ENCODE measurements around the gene ZNF507. TPM values are rescaled to one million over a fixed set of nuclear protein-coding genes. Genes with fewer than 3 reads are reported as not detected.
"Not testable (repeated sequence)": the region's sequence is repeated elsewhere in the genome, so short reads cannot be mapped to it uniquely, and the experiment has no call there.

ZNF507 gene
- total RNA-seq, 1 donor: 13.0 TPM

DNA sequence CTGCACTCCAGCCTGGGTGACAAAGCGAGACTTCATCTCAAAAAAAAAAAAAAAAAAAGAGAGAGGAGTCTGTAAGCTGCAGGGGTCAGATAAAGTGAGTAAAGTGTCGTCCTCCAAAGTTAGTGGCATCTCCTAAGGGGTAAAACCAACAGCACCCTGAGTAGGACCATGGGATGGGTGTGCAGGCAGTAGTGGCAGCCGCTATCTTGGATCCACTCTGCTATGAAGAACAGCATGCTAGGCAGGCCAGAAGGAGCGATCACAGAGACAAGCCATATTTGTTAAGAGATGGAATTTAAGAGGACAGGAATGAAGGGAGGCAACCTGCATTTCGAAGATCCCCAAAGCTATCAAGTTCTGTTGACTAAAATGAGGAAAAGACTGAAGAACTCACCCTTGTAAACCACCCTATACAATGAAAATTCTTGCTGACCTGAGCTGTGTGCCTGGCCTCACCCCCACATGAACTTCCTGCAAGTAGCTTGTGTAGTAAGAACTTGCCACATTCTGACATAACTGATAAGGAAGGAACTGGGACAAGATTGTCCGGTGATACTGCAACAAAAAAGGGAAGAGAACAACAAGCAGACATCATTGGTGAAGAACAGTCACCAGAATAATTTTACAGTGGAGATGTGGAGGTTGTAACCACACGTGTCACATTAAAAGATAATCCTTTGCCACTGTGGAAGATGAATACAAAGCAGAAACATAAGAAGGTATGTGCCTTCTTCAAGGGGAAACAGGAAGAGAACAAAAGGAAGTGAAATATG is 76.4 kb downstream of the ZNF507 start:
- no peak for TF ChIP-seq CTCF (IDR thresholded peaks at IDR 0.05; ENCODE audit: insufficient read depth, low read depth, low read length)
- H3K4me3 ChIP-seq (ENCODE audit: low read depth, low read length): no peak overlapping the region
- peak; percentile 20 for DNase-seq (ENCODE audit: low read depth)

DNA sequence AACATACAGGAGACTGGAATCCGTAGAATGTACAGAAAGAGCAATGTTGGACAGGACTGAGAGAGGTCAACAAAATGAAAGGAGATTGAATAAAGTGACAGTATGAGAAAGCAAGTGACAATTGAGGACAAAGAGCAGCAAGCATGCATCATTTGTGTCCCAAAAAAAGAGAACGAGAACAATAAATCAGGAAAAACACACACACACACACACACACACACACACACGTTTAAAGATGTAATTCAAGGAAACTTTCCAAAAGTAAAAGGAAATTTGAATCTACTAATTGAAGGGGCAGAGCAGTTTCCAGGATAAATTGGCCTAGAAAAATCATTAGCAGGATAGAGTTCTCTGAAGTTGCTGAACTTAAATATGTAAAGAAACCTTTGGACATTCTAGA is 77.0 kb downstream of the ZNF507 start:
- no peak for TF ChIP-seq CTCF (IDR thresholded peaks at IDR 0.05; ENCODE audit: insufficient read depth, low read depth, low read length)
- DNase-seq (ENCODE audit: low read depth): no peak
- H3K4me3 ChIP-seq (ENCODE audit: low read depth, low read length): no peak overlapping the region

DNA sequence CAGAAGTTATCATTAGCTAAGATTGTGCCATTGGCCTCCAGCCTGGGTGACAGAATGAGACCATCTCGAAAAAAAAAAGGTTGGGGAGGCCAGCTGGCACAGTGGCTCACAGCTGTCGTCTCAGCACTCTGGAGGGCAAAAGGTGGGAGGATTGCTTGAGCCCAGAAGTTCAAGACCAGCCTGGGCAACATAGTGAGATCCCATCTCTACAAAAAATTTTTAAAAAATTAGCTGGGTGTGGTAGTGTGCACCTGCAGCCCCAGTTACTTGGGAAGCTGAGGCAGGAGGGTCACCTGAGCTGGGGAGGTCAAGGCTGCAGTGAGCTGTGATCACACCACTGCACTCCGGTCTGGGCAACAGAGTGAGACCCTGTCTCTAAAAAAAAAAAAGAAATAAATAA is 78.5 kb downstream of the ZNF507 start:
- not testable (repeated sequence) for DNase-seq (ENCODE audit: low read depth); H3K4me3 ChIP-seq (ENCODE audit: low read depth, low read length)

DNA sequence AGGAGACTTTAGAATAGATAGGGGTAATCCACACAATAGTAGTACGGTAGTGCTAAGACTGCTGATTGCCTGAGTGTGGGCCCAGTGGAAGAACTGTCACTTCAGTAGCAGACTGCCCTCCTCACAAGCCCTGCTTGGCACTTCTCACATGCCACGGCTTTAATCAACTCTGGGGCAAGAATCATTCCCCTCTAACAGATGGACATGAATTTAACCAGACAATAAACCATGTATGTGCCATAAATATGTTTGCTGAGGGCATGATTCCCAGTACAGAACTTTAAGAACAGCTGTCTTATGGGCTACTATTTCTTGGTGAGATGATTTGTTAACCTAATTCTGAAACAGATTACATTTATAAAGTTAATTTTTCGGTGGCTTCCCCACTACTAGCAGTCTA is 82.1 kb downstream of the ZNF507 start:
- H3K4me3 ChIP-seq (ENCODE audit: low read depth, low read length): no peak overlapping the region
- no peak for TF ChIP-seq CTCF (IDR thresholded peaks at IDR 0.05; ENCODE audit: insufficient read depth, low read depth, low read length)

DNA sequence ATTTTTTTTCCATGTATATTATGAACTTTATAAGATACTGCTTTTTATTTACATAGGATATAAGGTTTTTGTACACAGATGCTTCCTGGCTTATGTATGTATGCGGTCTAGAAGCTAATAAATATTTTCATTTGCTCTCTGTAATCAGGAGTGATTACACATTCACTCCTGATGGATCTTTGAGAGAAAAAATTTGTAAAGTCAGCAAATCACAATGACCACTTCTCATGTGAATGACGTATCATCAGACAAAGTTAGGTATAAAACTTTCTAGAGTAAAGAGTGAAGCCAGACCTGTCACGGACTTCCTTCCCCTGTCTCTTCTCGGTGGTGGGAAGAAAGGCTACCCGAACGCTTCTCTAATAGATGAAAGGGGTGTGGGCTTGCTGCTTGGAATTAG is 91.3 kb downstream of the ZNF507 start:
- H3K4me3 ChIP-seq (ENCODE audit: low read depth, low read length): no peak overlapping the region
- no peak for TF ChIP-seq CTCF (IDR thresholded peaks at IDR 0.05; ENCODE audit: insufficient read depth, low read depth, low read length)
- no peak for DNase-seq (ENCODE audit: low read depth)

More for the DNA sequence above, 82.1 kb downstream of the ZNF507 start:
- DNase-seq (ENCODE audit: low read depth): no peak

GRCh38 chr19:32437096-32437495 is 91.7 kb downstream of the ZNF507 start:
- no peak overlapping the region for H3K4me3 ChIP-seq (ENCODE audit: low read depth, low read length)
- TF ChIP-seq CTCF (IDR thresholded peaks at IDR 0.05; ENCODE audit: insufficient read depth, low read depth, low read length): no peak

More at GRCh38 chr19:32437096-32437495, 91.7 kb downstream of the ZNF507 start:
- no peak for DNase-seq (ENCODE audit: low read depth)

Other genes starting within 250 kb of the ZNF507 start
- 22.5 and 30.0 TPM in 2 replicates for gene DPY19L3, start 60.2 kb downstream of the ZNF507 start, total RNA-seq
- 78.0 and 91.5 TPM in 2 replicates for gene PDCD5, start 235.6 kb downstream of the ZNF507 start, total RNA-seq